ENCODE measurements around the gene EFHC1. TPM values are rescaled to one million over a fixed set of nuclear protein-coding genes. Genes with fewer than 3 reads are reported as not detected.

EFHC1 gene
- total RNA-seq, 1 donor from 2014 or later = 33.8 TPM

GRCh38 chr6:52547647-52548352, 127.7 kb downstream of the EFHC1 start:
- DNase-seq (ENCODE audit: extremely low spot score, unreplicated experiment) = no peak
- TF ChIP-seq CTCF (IDR thresholded peaks at IDR 0.05) = no peak
- Mint-ChIP-seq H3K36me3 (ENCODE audit: unreplicated experiment) (peaks cover 53% of the 10 kb centered on the region), H3K9me3 (ENCODE audit: unreplicated experiment) (no peaks in the 10 kb centered on the region), H3K27ac (ENCODE audit: unreplicated experiment) (peak overlapping the region; percentile 92), H3K27me3 (ENCODE audit: unreplicated experiment) (no peaks in the 10 kb centered on the region), H3K4me1 (ENCODE audit: unreplicated experiment) (peaks cover 99% of the 10 kb centered on the region), H3K4me3 (ENCODE audit: unreplicated experiment) (peak overlapping the region; percentile 34)

GRCh38 chr6:52548353-52548713, 128.2 kb downstream of the EFHC1 start:
- Mint-ChIP-seq H3K36me3 (ENCODE audit: unreplicated experiment) (peaks cover 54% of the 10 kb centered on the region), H3K27me3 (ENCODE audit: unreplicated experiment) (no peaks in the 10 kb centered on the region), H3K4me1 (ENCODE audit: unreplicated experiment) (peaks cover 99% of the 10 kb centered on the region), H3K4me3 (ENCODE audit: unreplicated experiment) (peak overlapping the region; percentile 8), H3K27ac (ENCODE audit: unreplicated experiment) (peak overlapping the region; percentile 92), H3K9me3 (ENCODE audit: unreplicated experiment) (no peaks in the 10 kb centered on the region)
- no peak for DNase-seq (ENCODE audit: extremely low spot score, unreplicated experiment)
- TF ChIP-seq CTCF (IDR thresholded peaks at IDR 0.05) = no peak

- Mint-ChIP-seq H3K4me1 (ENCODE audit: unreplicated experiment) (peaks cover 99% of the 10 kb centered on the region), H3K36me3 (ENCODE audit: unreplicated experiment) (peaks cover 59% of the 10 kb centered on the region), H3K27ac (ENCODE audit: unreplicated experiment) (peak overlapping the region; percentile 97), H3K9me3 (ENCODE audit: unreplicated experiment) (no peaks in the 10 kb centered on the region), H3K4me3 (ENCODE audit: unreplicated experiment) (no peak overlapping the region), H3K27me3 (ENCODE audit: unreplicated experiment) (no peaks in the 10 kb centered on the region)
- DNase-seq (ENCODE audit: extremely low spot score, unreplicated experiment) = no peak
- no peak for TF ChIP-seq CTCF (IDR thresholded peaks at IDR 0.05)
Observed at GRCh38 chr6:52548999-52549398, 128.9 kb downstream of the EFHC1 start.

GRCh38 chr6:52549428-52549827, 129.3 kb downstream of the EFHC1 start:
- Mint-ChIP-seq H3K27me3 (ENCODE audit: unreplicated experiment) (no peaks in the 10 kb centered on the region), H3K27ac (ENCODE audit: unreplicated experiment) (peak overlapping the region; percentile 97), H3K9me3 (ENCODE audit: unreplicated experiment) (no peaks in the 10 kb centered on the region), H3K36me3 (ENCODE audit: unreplicated experiment) (peaks cover 55% of the 10 kb centered on the region), H3K4me3 (ENCODE audit: unreplicated experiment) (no peak overlapping the region), H3K4me1 (ENCODE audit: unreplicated experiment) (peaks cover 98% of the 10 kb centered on the region)
- DNase-seq (ENCODE audit: extremely low spot score, unreplicated experiment) = no peak
- TF ChIP-seq CTCF (IDR thresholded peaks at IDR 0.05) = no peak

- DNase-seq (ENCODE audit: extremely low spot score, unreplicated experiment) = no peak
Observed at GRCh38 chr6:52550014-52550575, 130.0 kb downstream of the EFHC1 start.

More at GRCh38 chr6:52550014-52550575, 130.0 kb downstream of the EFHC1 start:
- no peak overlapping the region for H3K4me3 Mint-ChIP-seq (ENCODE audit: unreplicated experiment)
- H3K4me1 Mint-ChIP-seq (ENCODE audit: unreplicated experiment) = peaks cover 98% of the 10 kb centered on the region
- H3K9me3 Mint-ChIP-seq (ENCODE audit: unreplicated experiment) = no peaks in the 10 kb centered on the region
- no peak for TF ChIP-seq CTCF (IDR thresholded peaks at IDR 0.05)
- H3K36me3 Mint-ChIP-seq (ENCODE audit: unreplicated experiment) = peaks cover 50% of the 10 kb centered on the region
- peak overlapping the region; percentile 97 for H3K27ac Mint-ChIP-seq (ENCODE audit: unreplicated experiment)
- no peaks in the 10 kb centered on the region for H3K27me3 Mint-ChIP-seq (ENCODE audit: unreplicated experiment)

All from osteocyte (in vitro differentiated cells).